A673 (cell line): ENCODE data around the gene SIGLEC10.

Experiments
- EZH2 ChIP-seq: fragments of 200-600 bp; sonication (generic); IDR thresholded peaks from 2 replicates; pipeline ENCODE4 v1.6.1; 2017; ENCODE audit warnings: borderline replicate concordance, low read depth, mild to moderate bottlenecking, mixed read lengths, antibody characterized with exemption, low read length; ENCODE audit not compliant: poor library complexity, severe bottlenecking
- TF ChIP-seq, protein P1 (sequence below): fragments of 300-800, 200-600 bp; sonication (generic); conservative IDR thresholded peaks from 2 replicates; pipeline ENCODE4 v1.5.1; 2017; ENCODE audit warnings: low read depth, mild to moderate bottlenecking, antibody characterized with exemption, low read length, moderate library complexity, mixed read lengths

GRCh38 chr19:51389143-51389542, 28.3 kb downstream of the SIGLEC10 start:
- TF ChIP-seq EZH2 = no peak
- TF ChIP-seq, protein P1, sequence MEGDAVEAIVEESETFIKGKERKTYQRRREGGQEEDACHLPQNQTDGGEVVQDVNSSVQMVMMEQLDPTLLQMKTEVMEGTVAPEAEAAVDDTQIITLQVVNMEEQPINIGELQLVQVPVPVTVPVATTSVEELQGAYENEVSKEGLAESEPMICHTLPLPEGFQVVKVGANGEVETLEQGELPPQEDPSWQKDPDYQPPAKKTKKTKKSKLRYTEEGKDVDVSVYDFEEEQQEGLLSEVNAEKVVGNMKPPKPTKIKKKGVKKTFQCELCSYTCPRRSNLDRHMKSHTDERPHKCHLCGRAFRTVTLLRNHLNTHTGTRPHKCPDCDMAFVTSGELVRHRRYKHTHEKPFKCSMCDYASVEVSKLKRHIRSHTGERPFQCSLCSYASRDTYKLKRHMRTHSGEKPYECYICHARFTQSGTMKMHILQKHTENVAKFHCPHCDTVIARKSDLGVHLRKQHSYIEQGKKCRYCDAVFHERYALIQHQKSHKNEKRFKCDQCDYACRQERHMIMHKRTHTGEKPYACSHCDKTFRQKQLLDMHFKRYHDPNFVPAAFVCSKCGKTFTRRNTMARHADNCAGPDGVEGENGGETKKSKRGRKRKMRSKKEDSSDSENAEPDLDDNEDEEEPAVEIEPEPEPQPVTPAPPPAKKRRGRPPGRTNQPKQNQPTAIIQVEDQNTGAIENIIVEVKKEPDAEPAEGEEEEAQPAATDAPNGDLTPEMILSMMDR = no peak
